Measurements from ENCODE around the gene ORMDL2. TPM values are rescaled to one million over a fixed set of nuclear protein-coding genes. Genes with fewer than 3 reads are reported as not detected.

Gene ORMDL2
- total and polyA plus RNA-seq, 2 donors (not counting 1 experiment from before 2014, with no cell fraction given), result 26.9 to 54.5 TPM

DNA sequence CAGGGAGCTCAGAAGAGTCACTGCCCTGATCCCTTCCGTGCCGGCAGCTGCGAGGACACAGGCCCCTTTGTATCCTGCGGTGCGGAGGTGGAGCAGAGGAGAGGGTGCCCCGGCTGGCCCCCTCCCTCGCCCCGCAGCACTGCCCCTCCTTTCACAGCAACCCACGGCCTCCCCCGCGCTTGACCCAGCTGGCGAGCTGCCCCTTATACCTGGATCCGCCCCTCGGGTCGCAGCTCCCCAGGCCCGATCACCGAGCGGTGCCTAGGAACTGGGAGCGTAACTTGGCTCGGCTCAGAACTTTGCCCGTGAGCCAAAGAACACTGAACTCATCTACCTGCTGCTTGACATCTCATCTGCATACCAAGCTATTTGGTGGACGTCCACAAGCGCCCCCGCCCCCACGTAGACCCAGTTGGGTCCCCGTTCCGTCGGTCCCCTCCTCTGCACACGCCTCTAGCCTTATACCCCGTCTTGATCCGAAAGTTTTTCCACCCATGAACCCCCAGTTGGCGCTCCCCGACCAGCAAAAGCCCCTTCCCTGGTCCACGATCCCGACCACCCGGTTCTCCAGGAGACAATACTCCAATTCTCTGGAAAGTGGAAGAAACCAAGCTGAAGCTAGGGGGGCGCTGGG, 12.2 kb downstream of the ORMDL2 start:
- Histone ChIP-seq H3K4me3 (replicated peaks in 1 of 4; ENCODE audit: control extremely low read depth in 1 of 4, insufficient read depth in 1 of 4, low read depth in 3 of 4, low read length in 4 of 4) (peak overlapping the region; percentile 91 to 97 (median 95)), H3K36me3 (ENCODE audit: control insufficient read depth, insufficient read depth, low read length) (peaks cover 6% of the 10 kb centered on the region), H3K4me2 (ENCODE audit: extremely low read depth, insufficient read depth, low read length) (peak overlapping the region; percentile 99), H3K27ac (ENCODE audit: insufficient read depth, low read length) (peak overlapping the region; percentile 91), H2AFZ (ENCODE audit: low read length) (peak overlapping the region; percentile 57), H3K27me3 (ENCODE audit: control insufficient read depth, insufficient read depth, low read length) (no peaks in the 10 kb centered on the region), H3K4me1 (ENCODE audit: control insufficient read depth, extremely low read depth, insufficient read depth, low read length) (peaks cover 10% of the 10 kb centered on the region), H3K9ac (ENCODE audit: insufficient read depth, low read length) (peak overlapping the region; percentile 83), H3K79me2 (ENCODE audit: control insufficient read depth, insufficient read depth, low read length) (peaks cover 31% of the 10 kb centered on the region), H4K20me1 (ENCODE audit: control insufficient read depth, extremely low read depth, insufficient read depth, low read length) (no peaks in the 10 kb centered on the region), H3K9me3 (ENCODE audit: control insufficient read depth, insufficient read depth, low read depth, low read length) (no peaks in the 10 kb centered on the region)
- peak in 1 of 2 donors; percentile 18 for DNase-seq (ENCODE audit: low read depth in 2 of 2)
- no peak for TF ChIP-seq EZH2 (IDR thresholded peaks at IDR 0.05; ENCODE audit: low read length, missing control alignments)
- TF ChIP-seq, protein P1, sequence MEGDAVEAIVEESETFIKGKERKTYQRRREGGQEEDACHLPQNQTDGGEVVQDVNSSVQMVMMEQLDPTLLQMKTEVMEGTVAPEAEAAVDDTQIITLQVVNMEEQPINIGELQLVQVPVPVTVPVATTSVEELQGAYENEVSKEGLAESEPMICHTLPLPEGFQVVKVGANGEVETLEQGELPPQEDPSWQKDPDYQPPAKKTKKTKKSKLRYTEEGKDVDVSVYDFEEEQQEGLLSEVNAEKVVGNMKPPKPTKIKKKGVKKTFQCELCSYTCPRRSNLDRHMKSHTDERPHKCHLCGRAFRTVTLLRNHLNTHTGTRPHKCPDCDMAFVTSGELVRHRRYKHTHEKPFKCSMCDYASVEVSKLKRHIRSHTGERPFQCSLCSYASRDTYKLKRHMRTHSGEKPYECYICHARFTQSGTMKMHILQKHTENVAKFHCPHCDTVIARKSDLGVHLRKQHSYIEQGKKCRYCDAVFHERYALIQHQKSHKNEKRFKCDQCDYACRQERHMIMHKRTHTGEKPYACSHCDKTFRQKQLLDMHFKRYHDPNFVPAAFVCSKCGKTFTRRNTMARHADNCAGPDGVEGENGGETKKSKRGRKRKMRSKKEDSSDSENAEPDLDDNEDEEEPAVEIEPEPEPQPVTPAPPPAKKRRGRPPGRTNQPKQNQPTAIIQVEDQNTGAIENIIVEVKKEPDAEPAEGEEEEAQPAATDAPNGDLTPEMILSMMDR (conservative IDR thresholded peaks at IDR 0.05 in 1 of 2, IDR thresholded peaks at IDR 0.05 in 1 of 2; ENCODE audit: low read depth in 1 of 2, low read length in 2 of 2), result no peak

DNA sequence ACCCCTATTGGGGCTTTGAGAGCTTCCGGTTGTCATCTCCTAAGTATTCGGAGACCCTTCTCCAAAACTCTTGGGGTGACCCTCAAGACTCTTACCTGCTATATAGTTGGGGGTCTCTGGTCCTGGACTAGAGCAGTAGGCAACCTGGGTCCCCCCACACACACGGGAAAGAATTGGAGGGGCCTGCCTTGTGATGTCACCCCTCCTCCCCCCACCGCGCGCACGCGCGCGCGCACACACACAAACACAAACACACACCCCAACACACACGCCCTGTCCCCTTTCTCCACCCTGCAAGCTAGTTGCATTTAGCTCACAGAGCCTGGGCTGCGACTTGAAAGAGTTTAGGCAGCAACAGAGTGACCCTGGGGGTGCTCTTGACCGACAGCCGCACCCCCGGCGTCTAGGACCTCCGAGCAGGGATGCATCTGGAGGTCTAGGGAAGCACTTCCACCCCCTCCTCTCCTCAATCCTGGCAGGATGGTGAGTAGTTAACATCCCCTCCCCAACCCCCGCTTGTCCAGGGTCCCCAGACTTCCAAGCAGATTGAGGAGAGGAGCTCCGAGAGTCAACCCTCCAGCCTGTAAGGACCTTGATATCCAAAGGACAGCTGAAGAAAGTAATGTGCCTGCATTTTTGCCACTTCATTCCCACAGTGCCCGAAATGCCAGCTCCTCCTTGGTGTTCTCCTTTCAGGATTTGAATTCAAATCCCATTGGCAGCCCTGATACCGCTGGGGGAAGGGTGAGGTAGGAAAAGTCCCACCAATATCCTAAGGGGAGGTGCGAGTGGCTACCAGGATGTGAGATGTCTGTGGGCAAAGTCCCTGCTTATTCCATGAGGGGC, 13.0 kb downstream of the ORMDL2 start:
- peak overlapping the region; percentile 83 for H3K9ac ChIP-seq (ENCODE audit: insufficient read depth, low read length)
- H3K79me2 ChIP-seq (ENCODE audit: control insufficient read depth, insufficient read depth, low read length), result peaks cover 29% of the 10 kb centered on the region
- peak overlapping the region; percentile 91 to 97 (median 95) for H3K4me3 ChIP-seq (replicated peaks in 1 of 4; ENCODE audit: control extremely low read depth in 1 of 4, insufficient read depth in 1 of 4, low read depth in 3 of 4, low read length in 4 of 4)
- peak overlapping the region; percentile 9 for H2AFZ ChIP-seq (ENCODE audit: low read length)
- DNase-seq (ENCODE audit: low read depth in 2 of 2), result peak; percentile 66 to 81
- H3K9me3 ChIP-seq (ENCODE audit: control insufficient read depth, insufficient read depth, low read depth, low read length), result no peaks in the 10 kb centered on the region
- peaks cover 10% of the 10 kb centered on the region for H3K4me1 ChIP-seq (ENCODE audit: control insufficient read depth, extremely low read depth, insufficient read depth, low read length)
- TF ChIP-seq EZH2 (IDR thresholded peaks at IDR 0.05; ENCODE audit: low read length, missing control alignments), result no peak
- TF ChIP-seq, protein P1 (conservative IDR thresholded peaks at IDR 0.05 in 1 of 2, IDR thresholded peaks at IDR 0.05 in 1 of 2; ENCODE audit: low read depth in 1 of 2, low read length in 2 of 2), result no peak
- H3K27me3 ChIP-seq (ENCODE audit: control insufficient read depth, insufficient read depth, low read length), result no peaks in the 10 kb centered on the region
- H3K36me3 ChIP-seq (ENCODE audit: control insufficient read depth, insufficient read depth, low read length), result peaks cover 6% of the 10 kb centered on the region
- peak overlapping the region; percentile 99 for H3K4me2 ChIP-seq (ENCODE audit: extremely low read depth, insufficient read depth, low read length)
- H3K27ac ChIP-seq (ENCODE audit: insufficient read depth, low read length), result peak overlapping the region; percentile 91
- no peaks in the 10 kb centered on the region for H4K20me1 ChIP-seq (ENCODE audit: control insufficient read depth, extremely low read depth, insufficient read depth, low read length)

DNA sequence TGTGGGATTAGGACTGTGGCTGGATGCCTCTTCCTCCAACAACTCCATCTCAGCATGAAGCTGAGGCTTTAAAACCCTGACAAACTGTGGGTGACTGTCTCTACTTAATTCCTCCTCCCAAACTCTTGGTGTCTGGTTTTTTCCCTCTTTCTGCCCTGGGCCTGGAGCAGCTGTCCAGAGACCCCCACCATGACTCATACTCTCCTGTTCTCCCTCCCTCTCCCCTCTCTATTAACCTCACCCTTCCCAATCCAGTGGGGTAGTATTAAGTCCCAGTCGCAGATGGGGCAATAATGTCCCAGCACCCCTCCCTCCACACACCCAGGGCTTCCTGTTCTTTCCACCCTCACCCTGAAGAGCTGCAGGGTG, 13.6 kb downstream of the ORMDL2 start:
- Histone ChIP-seq H3K27me3 (ENCODE audit: control insufficient read depth, insufficient read depth, low read length) (no peaks in the 10 kb centered on the region), H3K36me3 (ENCODE audit: control insufficient read depth, insufficient read depth, low read length) (peaks cover 6% of the 10 kb centered on the region), H3K9me3 (ENCODE audit: control insufficient read depth, insufficient read depth, low read depth, low read length) (no peaks in the 10 kb centered on the region), H3K4me1 (ENCODE audit: control insufficient read depth, extremely low read depth, insufficient read depth, low read length) (peaks cover 10% of the 10 kb centered on the region), H3K27ac (ENCODE audit: insufficient read depth, low read length) (peak overlapping the region; percentile 91), H4K20me1 (ENCODE audit: control insufficient read depth, extremely low read depth, insufficient read depth, low read length) (no peaks in the 10 kb centered on the region), H3K9ac (ENCODE audit: insufficient read depth, low read length) (peak overlapping the region; percentile 83), H2AFZ (ENCODE audit: low read length) (peak overlapping the region; percentile 9), H3K4me2 (ENCODE audit: extremely low read depth, insufficient read depth, low read length) (peak overlapping the region; percentile 99), H3K79me2 (ENCODE audit: control insufficient read depth, insufficient read depth, low read length) (peaks cover 25% of the 10 kb centered on the region), H3K4me3 (replicated peaks in 1 of 4; ENCODE audit: control extremely low read depth in 1 of 4, insufficient read depth in 1 of 4, low read depth in 3 of 4, low read length in 4 of 4) (peak overlapping the region; percentile 91 to 97 (median 95))
- peak in 1 of 2 donors; percentile 31 for DNase-seq (ENCODE audit: low read depth in 2 of 2)
- TF ChIP-seq, protein P1 (conservative IDR thresholded peaks at IDR 0.05 in 1 of 2, IDR thresholded peaks at IDR 0.05 in 1 of 2; ENCODE audit: low read depth in 1 of 2, low read length in 2 of 2), result no peak
- no peak for TF ChIP-seq EZH2 (IDR thresholded peaks at IDR 0.05; ENCODE audit: low read length, missing control alignments)

All from fibroblast of lung (primary cell).